ENCODE results near the gene SIAH1. TPM values are rescaled to one million over a fixed set of nuclear protein-coding genes. Genes with fewer than 3 reads are reported as not detected.
A peak's percentile ranks its signal among the peaks of the same experiment; 100 is the strongest.

The SIAH1 gene
- total and polyA plus RNA-seq, 2 of the 8 experiments (the other 6 are each of a cell fraction or from before 2014, with no cell fraction given), result 19.5 to 33.9 TPM

DNA sequence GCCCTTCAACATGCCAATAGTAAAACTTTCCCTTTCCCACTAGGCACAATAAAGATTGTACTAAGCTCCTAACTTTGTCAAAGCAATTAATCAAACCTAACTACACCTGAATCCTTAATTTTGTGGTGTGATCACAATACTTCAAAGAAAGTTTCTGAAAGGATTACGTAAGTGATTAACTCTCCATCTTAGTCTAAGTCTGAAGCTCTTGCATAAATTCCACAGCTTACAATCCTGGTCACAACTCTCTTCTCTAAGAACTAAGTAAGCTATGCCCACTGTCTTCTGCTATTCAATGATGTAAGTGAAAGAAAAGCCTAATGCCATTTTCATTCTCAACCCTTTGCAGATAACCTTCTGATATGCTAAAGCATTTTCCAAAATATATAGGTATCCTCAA, 15.4 kb downstream of the SIAH1 start:
- Histone ChIP-seq H3K79me2 (ENCODE audit: control insufficient read depth in 1 of 2, insufficient read depth in 2 of 2, low read length in 2 of 2) (peaks cover 17 to 97% of the 10 kb centered on the region in 2 experiments), H4K20me1 (replicated peaks in 1 of 2; ENCODE audit: control insufficient read depth in 1 of 2, insufficient read depth in 2 of 2, low read length in 2 of 2) (peaks cover 11 to 24% of the 10 kb centered on the region in 2 experiments)

More for the DNA sequence above, 15.4 kb downstream of the SIAH1 start:
- TF ChIP-seq CEBPB (IDR thresholded peaks at IDR 0.05; ENCODE audit: low read depth, low read length), result peak; percentile 31; the same call in 1 of the 2 replicates
- TF ChIP-seq GTF2F1 (IDR thresholded peaks at IDR 0.05; ENCODE audit: borderline replicate concordance, low read depth, low read length), result no peak
- H3K9ac ChIP-seq (replicated peaks in 1 of 4; ENCODE audit: extremely low read depth in 1 of 4, low read depth in 3 of 4, low read length in 3 of 4), result no peak overlapping the region
- H4K8ac ChIP-seq (ENCODE audit: extremely low read depth, insufficient read depth, low read length), result no peak overlapping the region
- no peak overlapping the region for H2BK15ac ChIP-seq (ENCODE audit: low read length)
- no peaks in the 10 kb centered on the region for H3K9me3 ChIP-seq (ENCODE audit: insufficient read depth in 2 of 2, low read depth in 1 of 2, low read length in 1 of 2)
- ChIA-PET CTCF (ENCODE audit: partially characterized antibody) (interaction anchor here (0.8 to 1.3 kb wide), 3 partner anchors 12 to 261 kb away, joined by 3 read pairs; no protein-coding TSS in a partner anchor), POLR2A (ENCODE audit: partially characterized antibody) (interaction anchor here (3.6 to 8.9 kb wide), 3 partner anchors 9 to 17 kb away, joined by 8 to 156 read pairs (median 95); partner anchors contain the start of gene SIAH1)
- H4K91ac ChIP-seq (replicated peaks; ENCODE audit: insufficient read length, low read length), result no peak overlapping the region
- H2AFZ ChIP-seq (ENCODE audit: low read length), result no peak overlapping the region
- no peak overlapping the region for H3K56ac ChIP-seq (replicated peaks; ENCODE audit: insufficient read length, low read depth, low read length)
- no peak overlapping the region for H3K4ac ChIP-seq (replicated peaks; ENCODE audit: insufficient read length, low read depth, low read length)
- H2BK5ac ChIP-seq (ENCODE audit: low read depth, low read length), result no peak overlapping the region
- peaks cover 7% of the 10 kb centered on the region for H3K23me2 ChIP-seq (ENCODE audit: low read depth, low read length)
- H3K4me2 ChIP-seq (ENCODE audit: insufficient read depth in 1 of 2, low read depth in 2 of 2, low read length in 2 of 2), result no peak overlapping the region
- peaks cover 2 to 11% (median 6%) of the 10 kb centered on the region in 4 experiments; a peak in 5 of 7 replicates for H3K4me1 ChIP-seq (replicated peaks in 1 of 4; ENCODE audit: control insufficient read depth in 3 of 4, insufficient read depth in 4 of 4, low read length in 3 of 4)
- no peak overlapping the region for H4K5ac ChIP-seq (ENCODE audit: insufficient read length, low read depth, low read length)
- H2AK5ac ChIP-seq (ENCODE audit: low read depth, low read length), result no peak overlapping the region
- DNase-seq (ENCODE audit: low read depth in 1 of 2, low spot score in 2 of 2) (no peak), FAIRE-seq (no peak)
- H2BK120ac ChIP-seq (replicated peaks; ENCODE audit: low read depth, low read length), result no peak overlapping the region
- no peak overlapping the region for H3K14ac ChIP-seq (ENCODE audit: insufficient read length)
- no peaks in the 10 kb centered on the region for H3K27me3 ChIP-seq (replicated peaks in 1 of 4; ENCODE audit: control insufficient read depth in 3 of 4, extremely low read depth in 1 of 4, insufficient read depth in 3 of 4, low read length in 3 of 4)
- H3K79me1 ChIP-seq (ENCODE audit: low read depth, low read length), result peaks cover 9% of the 10 kb centered on the region
- H3K23ac ChIP-seq (ENCODE audit: insufficient read length), result no peak overlapping the region
- WGBS, 2 experiments (ENCODE audit: extremely low coverage in 1 of 2, insufficient coverage in 1 of 2, insufficient read length in 1 of 2, insufficient replicate concordance in 2 of 2, low coverage in 1 of 2, low lambda C conversion rate in 2 of 2, missing lambda C conversion rate in 1 of 2), result 91% methylated on average over 1 of the region's 1 CpG; no CpG with 5 or more reads in 1 of the 2 experiments
- H2BK12ac ChIP-seq (ENCODE audit: low read depth, low read length), result no peak overlapping the region
- H3K27ac ChIP-seq (ENCODE audit: low read depth, low read length), result no peak overlapping the region
- no peak overlapping the region for H2BK20ac ChIP-seq (ENCODE audit: low read length)
- H3K4me3 ChIP-seq (ENCODE audit: extremely low read depth in 1 of 4, insufficient read depth in 2 of 4, low read depth in 3 of 4, low read length in 4 of 4), result no peak overlapping the region
- H3K36me3 ChIP-seq (ENCODE audit: control insufficient read depth in 2 of 4, insufficient read depth in 4 of 4, low read length in 3 of 4), result no peaks in the 10 kb centered on the region
- H3K18ac ChIP-seq (ENCODE audit: extremely low read depth, low read length), result no peak overlapping the region

Measured in H1 (cell line).